HEK293T (cell line): ENCODE data around the gene ABCC8.

Source experiments
- ARNT ChIP-seq: fragments of 450-650 bp; IDR thresholded peaks from 2 replicates; pipeline ENCODE4 v1.6.1; 2017; ENCODE audit warnings: mild to moderate bottlenecking
- BHLHE40 ChIP-seq: fragments of 450-650 bp; IDR thresholded peaks from 2 replicates; pipeline ENCODE4 v1.6.1; 2016; ENCODE audit warnings: mild to moderate bottlenecking, moderate library complexity, borderline replicate concordance
- ELF4 ChIP-seq: fragments of 450-650 bp; IDR thresholded peaks from 2 replicates; pipeline ENCODE4 v1.6.1; 2017; ENCODE audit warnings: antibody characterized with exemption
- FOXA1 ChIP-seq: fragments of 450-650 bp; IDR thresholded peaks from 2 replicates; pipeline ENCODE4 v1.6.1; 2016; ENCODE audit warnings: mild to moderate bottlenecking
- FOXM1 ChIP-seq: fragments of 450-650 bp; IDR thresholded peaks from 2 replicates; pipeline ENCODE4 v1.6.1; 2017; ENCODE audit warnings: mild to moderate bottlenecking, borderline replicate concordance
- HDGF ChIP-seq: fragments of 450-650 bp; IDR thresholded peaks from 2 replicates; pipeline ENCODE4 v1.6.1; 2017; ENCODE audit warnings: antibody characterized with exemption, borderline replicate concordance
- LEF1 ChIP-seq: fragments of 450-650 bp; IDR thresholded peaks from 2 replicates; pipeline ENCODE4 v1.6.1; 2017; ENCODE audit warnings: mild to moderate bottlenecking, borderline replicate concordance
- PKNOX1 ChIP-seq: fragments of 450-650 bp; IDR thresholded peaks from 2 replicates; pipeline ENCODE4 v1.6.1; 2016
- SP1 ChIP-seq: fragments of 450-650 bp; IDR thresholded peaks from 2 replicates; pipeline ENCODE4 v1.6.1; 2017
- SUZ12 ChIP-seq: fragments of 450-650 bp; IDR thresholded peaks from 2 replicates; pipeline ENCODE4 v1.6.1; 2016; ENCODE audit warnings: mild to moderate bottlenecking
- TARDBP ChIP-seq: fragments of 450-650 bp; IDR thresholded peaks from 2 replicates; pipeline ENCODE4 v1.6.1; 2016
- ZNF384 ChIP-seq: fragments of 450-650 bp; IDR thresholded peaks from 2 replicates; pipeline ENCODE4 v1.6.1; 2016

GRCh38 chr11:17498058-17498457 is 21.4 kb upstream of the ABCC8 start:
- no peak for TF ChIP-seq ARNT
- TF ChIP-seq SUZ12 = no peak
- TF ChIP-seq LEF1 = no peak
- no peak for TF ChIP-seq HDGF
- TF ChIP-seq PKNOX1 = no peak
- no peak for TF ChIP-seq ZNF384
- TF ChIP-seq FOXA1 = no peak
- TF ChIP-seq ELF4 = no peak
- TF ChIP-seq FOXM1 = no peak
- TF ChIP-seq TARDBP = no peak
- no peak for TF ChIP-seq SP1
- no peak for TF ChIP-seq BHLHE40
